HG03095 (cell line): ENCODE results near the gene SCAMP5.

Source experiments
- ATAC-seq: cut with Tn5 transposase; IDR thresholded peaks from one replicate; pipeline ENCODE4 v1.9.1; 2021; ENCODE audit warnings: moderate library complexity; ENCODE audit not compliant: unreplicated experiment

The SCAMP5 gene

GRCh38 chr15:75044258-75044878, 49.0 kb downstream of the SCAMP5 start:
- ATAC-seq: no peak

- no peak for ATAC-seq
These were observed 50.1 kb downstream of the SCAMP5 start for GRCh38 chr15:75045332-75046015.

- ATAC-seq: no peak
These were observed 53.0 kb downstream of the SCAMP5 start for GRCh38 chr15:75048394-75048793.

DNA sequence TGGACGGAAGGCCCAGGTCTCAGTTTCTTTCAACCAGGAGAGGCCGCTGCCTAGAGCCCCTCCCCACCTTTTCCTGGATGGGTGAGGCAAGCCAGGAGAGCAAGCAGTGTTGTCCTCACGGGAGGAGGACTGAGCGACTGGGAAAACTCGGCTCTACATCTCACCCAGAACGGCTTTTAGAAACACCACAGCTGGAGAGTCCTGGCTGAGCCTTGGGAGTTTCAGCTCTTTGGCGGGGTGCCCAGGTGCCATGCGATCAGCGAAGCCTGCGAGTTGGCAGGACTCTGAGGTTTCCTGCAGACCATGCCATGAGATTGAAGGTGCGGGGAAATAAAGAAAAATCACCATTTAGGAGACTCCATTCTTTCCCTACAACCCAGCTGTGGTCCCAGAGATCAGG, 54.0 kb downstream of the SCAMP5 start:
- no peak for ATAC-seq

DNA sequence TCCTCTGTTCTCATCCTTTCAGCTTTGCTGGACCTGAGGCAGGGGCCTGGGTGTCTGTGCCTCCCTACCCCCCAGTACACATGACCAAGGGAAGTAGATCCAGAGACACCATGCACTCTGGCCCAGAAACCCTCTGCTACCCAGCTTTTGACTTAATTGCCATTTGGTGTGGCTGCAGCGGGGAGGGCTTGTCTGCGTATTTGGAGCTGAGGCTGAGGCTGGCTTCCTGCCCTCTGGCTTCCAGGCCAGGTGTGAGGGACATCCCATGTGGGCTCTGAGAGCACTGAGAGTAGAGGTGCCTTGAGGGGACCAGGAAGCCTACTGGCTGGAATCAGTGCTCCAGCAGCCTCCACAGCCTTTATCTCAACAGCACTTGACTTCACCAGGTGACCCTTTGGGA, 54.9 kb downstream of the SCAMP5 start:
- ATAC-seq: no peak

DNA sequence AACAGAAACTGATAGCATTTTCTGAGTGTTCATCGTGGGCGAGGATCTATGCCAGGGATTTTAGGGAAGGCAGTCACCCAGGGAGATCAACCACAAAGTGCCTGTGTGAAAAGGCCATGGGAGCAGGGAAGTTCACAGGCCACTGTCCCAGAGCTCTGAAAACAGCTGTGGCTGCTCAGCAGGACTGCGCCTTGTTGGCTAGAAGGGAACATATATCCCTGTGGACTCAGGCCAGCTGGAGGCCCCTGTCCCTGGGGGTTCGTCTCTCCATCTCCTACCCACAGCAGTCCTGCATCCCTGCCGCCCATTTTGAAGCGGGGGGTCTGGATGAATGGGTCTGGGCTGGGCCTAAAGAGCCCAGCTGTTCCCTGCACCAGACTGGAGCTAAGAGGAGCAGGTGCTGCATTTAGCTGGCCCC, 55.8 kb downstream of the SCAMP5 start:
- no peak for ATAC-seq

DNA sequence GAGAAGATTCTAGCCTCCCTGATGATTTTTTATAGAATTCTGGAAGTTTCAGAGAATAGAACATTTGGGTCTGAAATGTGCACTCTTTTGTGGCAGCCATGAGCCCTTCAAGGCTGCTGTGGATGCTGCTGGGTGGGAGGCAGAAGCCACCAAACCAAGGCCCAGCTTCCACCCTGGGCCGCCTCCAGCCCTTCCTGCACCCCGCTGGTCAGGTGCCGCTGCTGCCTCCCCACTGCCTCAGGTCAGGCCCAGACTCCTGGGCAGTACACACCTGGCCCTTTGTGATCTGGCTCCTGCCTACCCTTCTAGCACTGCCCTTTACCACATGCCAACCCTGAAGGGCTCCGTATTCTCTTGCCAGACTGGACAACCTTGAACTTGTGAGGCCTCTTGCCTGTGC, 56.3 kb downstream of the SCAMP5 start:
- ATAC-seq: no peak

DNA sequence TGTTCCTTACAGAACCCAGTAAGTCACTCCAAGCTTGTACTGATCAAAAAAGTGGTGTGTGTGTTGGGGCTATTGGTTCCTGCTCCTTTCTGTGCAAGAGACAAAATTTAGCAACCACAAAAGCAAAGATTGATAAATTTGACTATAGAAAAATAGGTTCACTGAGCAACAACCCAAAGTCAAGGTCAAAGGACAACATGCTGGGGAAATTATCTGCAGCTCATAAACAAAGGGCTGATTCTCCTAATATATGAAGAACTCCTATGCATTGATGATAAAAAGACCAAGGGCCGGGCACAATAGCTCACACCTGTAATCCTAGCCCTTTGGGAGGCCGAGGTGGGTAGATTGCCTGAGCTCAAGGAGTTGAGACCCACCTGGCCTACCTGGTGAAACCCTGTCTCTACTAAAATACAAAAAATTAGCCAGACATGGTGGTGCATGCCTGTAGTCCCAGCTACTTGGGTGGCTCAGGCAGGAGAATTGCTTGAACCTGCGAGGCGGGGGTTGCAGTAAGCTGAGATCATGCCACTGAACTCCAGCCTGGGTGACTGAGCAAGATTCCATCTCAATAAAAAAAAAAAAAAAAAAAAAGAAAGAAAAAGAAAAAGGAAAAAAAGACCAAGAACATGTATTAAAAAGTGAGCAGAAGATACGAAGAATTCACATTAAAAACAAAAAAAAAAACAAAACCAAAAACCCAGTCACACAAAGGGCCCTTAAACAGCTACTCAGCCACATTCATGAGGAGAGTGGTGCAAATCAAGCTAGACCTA, 57.8 kb downstream of the SCAMP5 start:
- ATAC-seq: no peak

GRCh38 chr15:75053748-75054125, 58.4 kb downstream of the SCAMP5 start:
- ATAC-seq: no peak

GRCh38 chr15:75054172-75054897, 59.0 kb downstream of the SCAMP5 start:
- no peak for ATAC-seq

DNA sequence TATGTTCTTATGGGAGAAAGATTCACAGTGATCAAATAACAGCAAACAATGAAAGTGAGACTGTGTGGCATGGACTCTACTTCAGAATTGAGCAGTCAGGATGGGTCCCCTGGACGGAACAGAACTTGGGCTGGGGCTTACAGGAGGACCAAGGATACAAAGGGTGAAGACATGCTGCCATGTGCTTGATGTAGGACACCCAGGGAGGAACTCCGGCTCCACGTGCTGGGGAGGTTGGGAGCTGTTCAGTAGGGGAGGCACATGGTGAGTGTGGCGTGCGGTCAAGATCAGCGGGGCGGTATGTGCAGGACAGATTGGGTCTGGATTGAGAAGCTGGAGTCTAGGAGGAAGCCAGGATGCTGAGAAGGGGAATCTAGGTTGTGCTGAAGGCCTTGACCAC, 60.7 kb downstream of the SCAMP5 start:
- ATAC-seq: no peak

- no peak for ATAC-seq
These were observed 63.0 kb downstream of the SCAMP5 start for GRCh38 chr15:75058127-75058905.

DNA sequence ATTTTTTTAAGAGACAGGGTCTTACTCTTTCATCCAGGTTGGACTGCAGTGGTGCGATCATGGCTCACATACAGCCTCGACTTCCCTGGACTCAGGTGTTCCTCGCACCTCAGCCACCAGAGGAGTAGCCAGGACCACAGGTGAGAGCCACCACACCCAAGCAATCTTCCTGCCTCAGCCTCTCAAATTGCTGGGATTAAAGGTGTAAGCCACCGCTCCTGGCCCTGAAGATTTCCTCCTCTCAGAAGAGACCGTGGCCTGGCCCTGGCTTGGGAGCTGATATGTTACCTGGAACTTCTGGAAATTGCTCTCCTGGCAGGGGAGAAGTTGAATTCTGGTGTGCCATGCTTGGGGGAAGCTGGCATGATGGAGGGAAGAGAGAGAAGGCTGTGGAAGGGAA, 64.2 kb downstream of the SCAMP5 start:
- no peak for ATAC-seq

GRCh38 chr15:75061272-75061671, 65.9 kb downstream of the SCAMP5 start:
- ATAC-seq: no peak

- no peak for ATAC-seq
These were observed 67.3 kb downstream of the SCAMP5 start for GRCh38 chr15:75062706-75063105.

- no peak for ATAC-seq
These were observed 68.0 kb downstream of the SCAMP5 start for GRCh38 chr15:75063338-75063737.

DNA sequence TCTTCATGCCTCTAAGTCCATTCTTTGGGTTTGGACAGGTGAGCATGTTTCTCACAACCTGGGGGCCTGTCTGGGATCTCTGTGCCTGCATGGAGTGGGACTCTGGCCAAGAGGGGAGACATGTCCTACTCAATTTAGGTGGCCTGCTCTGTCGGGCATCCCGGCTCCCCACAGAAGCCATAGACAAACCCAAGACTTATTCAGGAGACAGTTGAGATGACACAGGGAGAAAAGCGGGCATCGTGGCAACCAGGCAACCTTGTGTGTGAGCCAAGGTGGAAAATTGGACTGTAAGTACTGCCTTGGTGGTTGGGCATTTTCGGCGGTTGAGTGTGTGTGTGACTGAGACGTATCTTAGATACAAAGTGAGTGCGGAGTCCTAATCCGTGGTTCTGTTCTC, 68.5 kb downstream of the SCAMP5 start:
- ATAC-seq: no peak

GRCh38 chr15:75064846-75065245, 69.5 kb downstream of the SCAMP5 start:
- ATAC-seq: no peak

DNA sequence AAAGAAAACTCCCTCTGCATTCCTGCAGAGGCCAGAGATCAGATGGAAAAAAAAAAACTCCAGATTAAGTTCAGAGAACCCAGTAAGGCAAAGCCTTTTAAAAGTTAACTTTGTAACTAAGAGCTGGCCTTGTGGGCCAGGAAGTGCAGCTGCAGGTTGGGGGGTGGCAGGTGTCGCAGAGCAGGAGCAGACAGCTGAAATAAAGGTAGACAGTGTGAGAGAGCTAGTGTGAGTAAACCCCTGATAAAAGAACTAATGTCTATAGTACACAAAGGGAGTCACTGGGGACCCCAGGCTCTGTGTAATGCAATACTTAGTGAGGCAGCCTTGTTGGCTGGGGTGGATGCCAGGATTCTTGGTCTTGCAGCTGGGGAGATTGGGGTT, 70.1 kb downstream of the SCAMP5 start:
- ATAC-seq: no peak

- no peak for ATAC-seq
These were observed 70.6 kb downstream of the SCAMP5 start for GRCh38 chr15:75065851-75066509.
